Panc1 (cell line): ENCODE measurements around the gene ENPP6. TPM values are rescaled to one million over a fixed set of nuclear protein-coding genes. Genes with fewer than 3 reads are reported as not detected.

Experiments
- ATAC-seq: fragments of 200-7000 bp; cut with Tn5 transposase; 2 replicates; pipeline ENCODE4 v1.9.1; 2020; ENCODE audit warnings: mild to moderate bottlenecking, moderate library complexity
- BruUV-seq: library from RNA; stranded (reverse); fragments of 400-500 nt; replicated peaks from 2 replicates; lab custom pipeline; 2021; lab: Mats Ljungman, UMichigan
- CTCF ChIA-PET: fragments of 300-600 bp; sonication (Branson Sonifier 250); formaldehyde crosslinking; loops from one replicate; lab custom pipeline; 2022; ENCODE audit warnings: antibody characterized with exemption; lab: Charles Lee
- POLR2A ChIA-PET: fragments of 300-600 bp; sonication (Branson Sonifier 250); formaldehyde crosslinking; loops from one replicate; lab custom pipeline; 2022; ENCODE audit warnings: antibody characterized with exemption; lab: Charles Lee
- DNase-seq: peaks from one replicate; pipeline ENCODE4 v3.0.0-alpha.2; 2010; ENCODE audit warnings: low read depth, low spot score
- H3K27ac ChIP-seq: 2 replicates; pipeline ENCODE4 v1.5.1; 2011; ENCODE audit warnings: mild to moderate bottlenecking, low read length, inconsistent platforms
- H3K27me3 ChIP-seq: fragments of 200-500 bp; sonication (Bioruptor generic); 2 replicates; pipeline ENCODE4 v1.6.0; 2014; ENCODE audit warnings: low read length, inconsistent platforms; ENCODE audit not compliant: control insufficient read depth, insufficient read depth
- H3K36me3 ChIP-seq: fragments of 200-500 bp; sonication (Bioruptor generic); 2 replicates; pipeline ENCODE4 v1.5.1; 2014; ENCODE audit warnings: inconsistent platforms, mild to moderate bottlenecking, low read length, moderate library complexity; ENCODE audit not compliant: control insufficient read depth, insufficient read depth
- H3K4me1 ChIP-seq: 2 replicates; pipeline ENCODE4 v1.5.1; 2011; ENCODE audit warnings: inconsistent platforms, mild to moderate bottlenecking, low read length, moderate library complexity; ENCODE audit not compliant: control insufficient read depth, insufficient read depth
- H3K4me3 ChIP-seq, 2 experiments: 2 replicates each; pipeline ENCODE4 v1.5.1; 2011 to 2012; ENCODE audit warnings: low read depth in 2 of 2, low read length in 2 of 2, mild to moderate bottlenecking in 2 of 2, inconsistent platforms in 1 of 2, moderate library complexity in 1 of 2
- H3K9me3 ChIP-seq: fragments of 200-500 bp; sonication (Bioruptor generic); 2 replicates; pipeline ENCODE4 v1.5.1; 2014; ENCODE audit warnings: low read depth, mild to moderate bottlenecking, inconsistent platforms, low read length, moderate library complexity; ENCODE audit not compliant: control insufficient read depth, insufficient read depth
- CTCF ChIP-seq: fragments of 450-650 bp; IDR thresholded peaks from 2 replicates; pipeline ENCODE4 v1.5.1; 2017; ENCODE audit warnings: mild to moderate bottlenecking
- POLR2AphosphoS5 ChIP-seq: IDR thresholded peaks from 2 replicates; pipeline ENCODE4 v1.6.1; 2012; ENCODE audit warnings: mild to moderate bottlenecking, low read depth, low read length, moderate library complexity
- REST ChIP-seq, 2 experiments: IDR thresholded peaks; 2 replicates each; pipeline ENCODE4 v1.6.1; 2011 to 2012; ENCODE audit warnings: low read depth in 2 of 2, control low read depth in 1 of 2, low read length in 1 of 2, mild to moderate bottlenecking in 1 of 2, moderate library complexity in 1 of 2; ENCODE audit not compliant: insufficient read depth in 1 of 2
- SIN3A ChIP-seq: IDR thresholded peaks from 2 replicates; pipeline ENCODE4 v1.6.1; 2012; ENCODE audit warnings: low read depth, mild to moderate bottlenecking, low read length, moderate library complexity, borderline replicate concordance; ENCODE audit not compliant: insufficient read depth
- TCF7L2 ChIP-seq: IDR thresholded peaks from 2 replicates; pipeline ENCODE4 v1.6.1; 2011; ENCODE audit warnings: mild to moderate bottlenecking, low read depth, low read length, inconsistent platforms
- in situ Hi-C: cut with HindIII; loops from 2 replicates; pipeline ENCODE4 v1.10.0; 2016; ENCODE audit warnings: low sequenced_read_pairs, low pct_unique_long_range_greater_than_20kb
- intact Hi-C: fragments of 100-400 bp; cut with micrococcal nuclease; formaldehyde crosslinking; loops from one replicate; pipeline ENCODE4 v1.10.0; 2022; ENCODE audit not compliant: unreplicated experiment
- total RNA-seq: library from RNA; stranded (reverse); gene quantifications from one replicate; pipeline ENCODE4 v1.2.1, GENCODE V29; 2021; ENCODE audit not compliant: unreplicated experiment

The ENPP6 gene
- total RNA-seq, 1 experiment from 2014 or later: not detected

- ATAC-seq (no peak), DNase-seq (no peak)
- BruUV-seq: no TSS peak
- Histone ChIP-seq H3K36me3 (no peaks in the 10 kb centered on the region), H3K27ac (no peak overlapping the region), H3K4me3 (no peak overlapping the region), H3K9me3 (no peaks in the 10 kb centered on the region), H3K4me1 (no peaks in the 10 kb centered on the region), H3K27me3 (no peaks in the 10 kb centered on the region)
- in situ Hi-C loops (no loop called here), intact Hi-C loops (no loop called here)
- no peak for TF ChIP-seq SIN3A
- CTCF ChIA-PET: interaction anchor here (0.7 kb wide), 1 partner anchor 11 kb away, joined by 4 read pairs; no protein-coding TSS in a partner anchor
- POLR2A ChIA-PET: no interaction called here
These were observed 106.3 kb downstream of the ENPP6 start for GRCh38 chr4:184111233-184111832.

- ATAC-seq (no peak), DNase-seq (no peak)
- Histone ChIP-seq H3K4me1 (no peaks in the 10 kb centered on the region), H3K36me3 (no peaks in the 10 kb centered on the region), H3K9me3 (no peaks in the 10 kb centered on the region), H3K27me3 (no peaks in the 10 kb centered on the region), H3K4me3 (no peak overlapping the region), H3K27ac (no peak overlapping the region)
- ChIA-PET POLR2A (no interaction called here), CTCF (no interaction called here)
- TF ChIP-seq REST (IDR thresholded peaks at IDR 0.05; ENCODE audit: insufficient read depth in 1 of 2, low read depth in 2 of 2, low read length in 1 of 2): no peak
- TF ChIP-seq POLR2AphosphoS5: no peak
- TF ChIP-seq TCF7L2: no peak
- TF ChIP-seq CTCF: no peak
- TF ChIP-seq SIN3A: no peak
- in situ Hi-C loops: no loop called here
- no TSS peak for BruUV-seq
- intact Hi-C loops: no loop called here
These were observed 107.0 kb downstream of the ENPP6 start for GRCh38 chr4:184110452-184111224.
